Natural killer cell (primary cell): ENCODE data around the gene LTF. TPM values are rescaled to one million over a fixed set of nuclear protein-coding genes. Genes with fewer than 3 reads are reported as not detected.
A peak's percentile ranks its signal among the peaks of the same experiment; 100 is the strongest.

Experiments used
- ATAC-seq, 3 donors: fragments of 150-1000 bp in 2 of 3; fragments of 200-7000 bp in 1 of 3; cut with Tn5 transposase; 1 replicate in 1 of 3; 2 replicates in 2 of 3; pipeline ENCODE4 v1.10.0; 2021; ENCODE audit warnings: mild to moderate bottlenecking in 2 of 3, moderate library complexity in 2 of 3
- DNase-seq, 2 donors: peaks; one replicate each; pipeline versions ENCODE4 v3.0.0 to v3.0.0-alpha.2; 2013 to 2021; ENCODE audit warnings: mixed read lengths in 1 of 2
- H3K27ac ChIP-seq: one replicate; pipeline ENCODE4 v1.5.1; 2013; ENCODE audit warnings: mild to moderate bottlenecking, low read length
- H3K27me3 ChIP-seq: one replicate; pipeline ENCODE4 v1.6.1; 2013; ENCODE audit warnings: low read length; ENCODE audit not compliant: control insufficient read depth, insufficient read depth
- H3K36me3 ChIP-seq: one replicate; pipeline ENCODE4 v1.6.1; 2013; ENCODE audit warnings: low read length; ENCODE audit not compliant: control insufficient read depth, insufficient read depth
- H3K4me1 ChIP-seq: one replicate; pipeline ENCODE4 v1.6.1; 2013; ENCODE audit warnings: low read length; ENCODE audit not compliant: control insufficient read depth, insufficient read depth
- H3K4me3 ChIP-seq: one replicate; pipeline ENCODE4 v1.5.1; 2013; ENCODE audit warnings: low read length
- H3K9me3 ChIP-seq: one replicate; pipeline ENCODE4 v1.6.1; 2013; ENCODE audit warnings: low read length; ENCODE audit not compliant: control insufficient read depth, insufficient read depth
- H3K27ac Mint-ChIP-seq, 2 donors: one replicate each; pipeline ENCODE4 v1.8.0; 2022; ENCODE audit warnings: mild to moderate bottlenecking in 2 of 2, mixed read lengths in 2 of 2, moderate library complexity in 1 of 2
- H3K27me3 Mint-ChIP-seq, 2 donors: one replicate each; pipeline ENCODE4 v1.8.0; 2022; ENCODE audit warnings: low read depth in 2 of 2, mixed read lengths in 2 of 2
- H3K36me3 Mint-ChIP-seq: one replicate; pipeline ENCODE4 v1.8.0; 2022; ENCODE audit warnings: mixed read lengths
- H3K4me1 Mint-ChIP-seq, 2 donors: one replicate each; pipeline ENCODE4 v1.8.0; 2022; ENCODE audit warnings: mixed read lengths in 2 of 2
- H3K4me3 Mint-ChIP-seq: one replicate; pipeline ENCODE4 v1.8.0; 2022; ENCODE audit warnings: mild to moderate bottlenecking, moderate library complexity, mixed read lengths
- H3K9me3 Mint-ChIP-seq, 2 donors: one replicate each; pipeline ENCODE4 v1.8.0; 2022; ENCODE audit warnings: mixed read lengths in 2 of 2
- WGBS: methylation state at CpG from one replicate; pipeline ENCODE4 v1.1.7; 2013; ENCODE audit warnings: missing lambda C conversion rate; ENCODE audit not compliant: insufficient coverage; 5-methylcytosine and 5-hydroxymethylcytosine counted together
- intact Hi-C: fragments of 100-400 bp; cut with micrococcal nuclease; formaldehyde crosslinking; loops from one replicate; pipeline ENCODE4 v1.14.2; 2022
- total RNA-seq, 4 donors: library from RNA; stranded (reverse); fragments of 120-200 nt in 1 of 4; gene quantifications; one replicate each; pipeline versions ENCODE4 v1.2.3 to v1.2.4, GENCODE V29; 2013 to 2022
- TF ChIP-seq, protein P1 (sequence below): fragments of 200-600 bp; IDR thresholded peaks from one replicate; pipeline ENCODE4 v1.8.0; 2022; ENCODE audit warnings: antibody characterized with exemption

The LTF gene
- total RNA-seq: 1 to 10 TPM in 2 of 3 donors, not detected in 1; 1.0 to 1.1 TPM
- 0.36 TPM for total RNA-seq (2013)

DNA sequence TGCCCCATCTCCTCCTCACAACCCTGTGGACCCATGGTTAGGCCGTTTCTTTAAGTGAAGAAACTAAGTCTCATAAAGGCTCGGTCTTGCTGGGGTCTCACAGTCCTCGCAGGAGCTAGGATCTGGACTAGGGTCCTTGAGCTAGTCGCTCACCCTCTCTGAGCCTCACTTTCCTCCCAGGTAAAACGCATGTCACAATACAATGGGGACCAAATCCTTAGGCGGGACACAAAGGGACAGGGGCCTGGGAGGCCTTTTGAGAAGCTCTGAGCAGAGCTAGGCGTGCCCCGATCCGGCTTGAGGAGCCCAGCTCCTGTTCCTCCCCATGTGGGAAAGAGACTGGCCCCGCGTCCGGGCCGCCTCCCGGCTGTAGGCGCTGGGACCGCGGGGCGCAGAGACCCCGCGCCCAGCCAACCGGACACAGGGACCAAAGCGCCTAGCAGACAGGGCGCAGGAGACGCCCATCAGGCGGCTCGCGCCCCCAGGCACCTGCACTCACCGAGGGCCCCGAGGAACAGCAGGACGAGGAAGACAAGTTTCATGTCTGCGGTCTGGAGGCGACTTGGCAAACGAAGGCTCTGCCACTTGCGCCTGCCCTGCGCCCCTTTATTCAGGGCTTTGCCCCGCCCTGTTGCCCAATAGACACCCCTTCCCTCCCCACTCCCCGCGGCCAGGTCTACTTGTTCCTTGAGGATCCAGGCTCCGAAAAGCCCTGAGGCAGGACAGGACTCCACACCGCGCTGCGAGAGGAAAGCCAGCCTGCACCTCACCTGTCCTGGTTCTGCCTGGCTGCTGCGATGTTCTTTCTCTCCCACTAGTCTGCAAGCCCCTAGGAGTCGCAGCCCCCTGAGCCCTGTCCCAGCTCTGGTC lies at the start of gene LTF:
TSS of gene LTF (minus strand) at position 580 of the 870 bp plus-strand sequence. CDS start at position 542, 38 bp downstream.
- DNase-seq (no peak), ATAC-seq (peak in 1 of 3 donors; percentile 42)
- peaks cover 15% of the 10 kb centered on the region for H3K27me3 ChIP-seq
- no peak within 1 kb of the TSS for H3K27ac ChIP-seq
- Mint-ChIP-seq H3K27ac (no peak within 1 kb of the TSS), H3K9me3 (no peaks in the 10 kb centered on the region), H3K4me1 (no peaks in the 10 kb centered on the region), H3K27me3 (peaks cover 51 to 55% of the 10 kb centered on the region in 2 donors), H3K4me3 (no peak within 1 kb of the TSS), H3K36me3 (no peaks in the 10 kb centered on the region)
- WGBS: 20% methylated on average over 44 of the region's 44 CpGs
- TF ChIP-seq, protein P1, sequence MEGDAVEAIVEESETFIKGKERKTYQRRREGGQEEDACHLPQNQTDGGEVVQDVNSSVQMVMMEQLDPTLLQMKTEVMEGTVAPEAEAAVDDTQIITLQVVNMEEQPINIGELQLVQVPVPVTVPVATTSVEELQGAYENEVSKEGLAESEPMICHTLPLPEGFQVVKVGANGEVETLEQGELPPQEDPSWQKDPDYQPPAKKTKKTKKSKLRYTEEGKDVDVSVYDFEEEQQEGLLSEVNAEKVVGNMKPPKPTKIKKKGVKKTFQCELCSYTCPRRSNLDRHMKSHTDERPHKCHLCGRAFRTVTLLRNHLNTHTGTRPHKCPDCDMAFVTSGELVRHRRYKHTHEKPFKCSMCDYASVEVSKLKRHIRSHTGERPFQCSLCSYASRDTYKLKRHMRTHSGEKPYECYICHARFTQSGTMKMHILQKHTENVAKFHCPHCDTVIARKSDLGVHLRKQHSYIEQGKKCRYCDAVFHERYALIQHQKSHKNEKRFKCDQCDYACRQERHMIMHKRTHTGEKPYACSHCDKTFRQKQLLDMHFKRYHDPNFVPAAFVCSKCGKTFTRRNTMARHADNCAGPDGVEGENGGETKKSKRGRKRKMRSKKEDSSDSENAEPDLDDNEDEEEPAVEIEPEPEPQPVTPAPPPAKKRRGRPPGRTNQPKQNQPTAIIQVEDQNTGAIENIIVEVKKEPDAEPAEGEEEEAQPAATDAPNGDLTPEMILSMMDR: no peak
- H3K4me3 ChIP-seq: no peak within 1 kb of the TSS
- intact Hi-C loops: no loop called here
- H3K4me1 ChIP-seq: no peaks in the 10 kb centered on the region
- H3K36me3 ChIP-seq: no peaks in the 10 kb centered on the region
- H3K9me3 ChIP-seq: no peaks in the 10 kb centered on the region

DNA sequence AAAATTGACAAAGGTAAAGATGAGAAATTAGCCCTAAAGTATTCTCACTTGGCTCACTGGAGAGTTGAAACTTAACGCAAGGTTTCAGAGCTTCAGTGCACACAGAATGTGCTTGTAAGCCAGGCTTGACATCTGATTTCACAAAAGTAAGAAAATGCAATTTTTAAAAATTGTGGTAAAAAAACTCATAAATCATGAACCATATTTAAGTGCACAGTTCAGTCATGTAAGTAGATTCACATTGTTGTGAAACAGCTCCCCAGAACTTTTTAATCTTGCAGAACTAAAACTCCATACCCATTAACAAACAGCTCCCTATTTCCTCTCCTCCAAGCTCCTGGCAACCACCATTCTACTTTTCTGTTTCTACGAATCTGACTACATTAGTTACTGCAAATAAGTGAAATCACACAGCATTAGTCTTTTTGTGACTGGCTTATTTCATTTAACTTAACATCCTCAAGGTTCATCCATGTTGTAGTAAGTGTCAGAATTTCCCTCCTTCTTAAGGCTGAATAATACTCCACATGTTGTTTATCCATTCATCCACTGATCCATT lies 47.6 kb upstream of the LTF start:
- H3K27ac Mint-ChIP-seq: no peak overlapping the region
- intact Hi-C loops: no loop called here

DNA sequence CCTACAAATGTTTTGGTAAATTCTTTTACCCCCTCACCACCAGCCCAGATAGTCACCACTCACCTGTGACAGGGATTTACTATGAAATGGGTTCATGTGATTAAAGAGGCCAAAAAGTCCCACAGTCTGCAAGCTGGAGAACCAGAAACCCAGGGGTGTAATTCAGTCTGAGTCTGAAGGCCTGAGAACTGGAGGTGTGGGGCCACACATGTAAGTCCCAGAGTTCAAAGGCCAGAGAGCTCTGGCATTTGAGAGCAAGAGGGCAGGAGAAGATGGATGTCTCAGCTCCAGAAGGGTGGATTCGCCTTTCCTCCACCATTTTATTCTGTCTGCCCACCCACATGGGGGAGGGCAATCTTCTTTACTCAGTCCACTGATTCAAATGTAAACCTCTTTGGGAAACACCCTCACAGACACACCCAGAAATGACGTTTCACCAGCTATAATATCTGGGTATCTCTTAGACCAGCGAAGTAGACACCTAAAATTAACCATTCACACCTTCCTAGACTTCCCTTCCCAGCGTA lies 45.0 kb upstream of the LTF start:
- no peak overlapping the region for H3K4me3 ChIP-seq
- Mint-ChIP-seq H3K36me3 (no peaks in the 10 kb centered on the region), H3K27ac (no peak overlapping the region), H3K4me1 (peaks cover 0 to 9% of the 10 kb centered on the region in 2 donors), H3K4me3 (no peak overlapping the region), H3K9me3 (no peaks in the 10 kb centered on the region), H3K27me3 (peaks cover 16 to 38% of the 10 kb centered on the region in 2 donors)
- whole genome bisulfite sequencing: 64% methylated on average over 4 of the region's 4 CpGs
- ATAC-seq (peak in 1 of 3 donors; percentile 38), DNase-seq (no peak)
- no peaks in the 10 kb centered on the region for H3K36me3 ChIP-seq
- H3K27me3 ChIP-seq: no peaks in the 10 kb centered on the region
- TF ChIP-seq, protein P1: no peak
- no peaks in the 10 kb centered on the region for H3K9me3 ChIP-seq
- intact Hi-C loops: no loop called here
- no peak overlapping the region for H3K27ac ChIP-seq
- no peaks in the 10 kb centered on the region for H3K4me1 ChIP-seq

More for the DNA sequence above, 47.6 kb upstream of the LTF start:
- H3K36me3 ChIP-seq: no peaks in the 10 kb centered on the region
- H3K36me3 Mint-ChIP-seq: no peaks in the 10 kb centered on the region
- H3K27ac ChIP-seq: no peak overlapping the region
- H3K9me3 Mint-ChIP-seq: no peaks in the 10 kb centered on the region
- DNase-seq (no peak), ATAC-seq (no peak)
- H3K27me3 ChIP-seq: no peaks in the 10 kb centered on the region
- H3K27me3 Mint-ChIP-seq: peaks cover 6 to 28% of the 10 kb centered on the region in 2 donors
- no peak overlapping the region for H3K4me3 ChIP-seq
- H3K9me3 ChIP-seq: no peaks in the 10 kb centered on the region
- no peaks in the 10 kb centered on the region for H3K4me1 ChIP-seq
- peaks cover 0 to 6% of the 10 kb centered on the region in 2 donors for H3K4me1 Mint-ChIP-seq
- TF ChIP-seq, protein P1: no peak
- 81% methylated on average over 2 of the region's 2 CpGs for WGBS
- no peak overlapping the region for H3K4me3 Mint-ChIP-seq
